IPS-18a (cell line): ENCODE measurements around the gene ADCK2.
"Not testable (repeated sequence)": the region's sequence is repeated elsewhere in the genome, so short reads cannot be mapped to it uniquely, and the experiment has no call there.

Experiments
- H3K27ac ChIP-seq: one replicate; pipeline ENCODE4 v1.5.1; 2013; ENCODE audit warnings: low read length
- H3K27me3 ChIP-seq: one replicate; pipeline ENCODE4 v1.6.1; 2013; ENCODE audit warnings: mild to moderate bottlenecking, low read length; ENCODE audit not compliant: control insufficient read depth, insufficient read depth
- H3K36me3 ChIP-seq: one replicate; pipeline ENCODE4 v1.6.1; 2013; ENCODE audit warnings: low read depth, low read length; ENCODE audit not compliant: control insufficient read depth
- H3K4me1 ChIP-seq: one replicate; pipeline ENCODE4 v1.6.1; 2013; ENCODE audit warnings: low read depth, low read length; ENCODE audit not compliant: control insufficient read depth
- H3K4me3 ChIP-seq: one replicate; pipeline ENCODE4 v1.5.1; 2013; ENCODE audit warnings: low read length
- H3K9ac ChIP-seq: one replicate; pipeline ENCODE4 v1.6.1; 2013; ENCODE audit warnings: mild to moderate bottlenecking, low read length, moderate library complexity
- H3K9me3 ChIP-seq: one replicate; pipeline ENCODE4 v1.6.1; 2013; ENCODE audit warnings: low read depth, low read length; ENCODE audit not compliant: control insufficient read depth

ADCK2 gene

GRCh38 chr7:140732416-140732815 lies 59.7 kb downstream of the ADCK2 start:
- Histone ChIP-seq H3K4me3 (no peak overlapping the region), H3K36me3 (no peaks in the 10 kb centered on the region), H3K9me3 (no peaks in the 10 kb centered on the region), H3K27ac (no peak overlapping the region), H3K9ac (no peak overlapping the region), H3K4me1 (no peaks in the 10 kb centered on the region), H3K27me3 (no peaks in the 10 kb centered on the region)

GRCh38 chr7:140734096-140734495 lies 61.4 kb downstream of the ADCK2 start:
- Histone ChIP-seq H3K4me3 (no peak overlapping the region), H3K27ac (no peak overlapping the region), H3K36me3 (no peaks in the 10 kb centered on the region), H3K9ac (no peak overlapping the region), H3K4me1 (no peaks in the 10 kb centered on the region), H3K27me3 (no peaks in the 10 kb centered on the region), H3K9me3 (no peaks in the 10 kb centered on the region)

- no peak overlapping the region for H3K27ac ChIP-seq
- no peaks in the 10 kb centered on the region for H3K9me3 ChIP-seq
- H3K9ac ChIP-seq = no peak overlapping the region
- no peaks in the 10 kb centered on the region for H3K36me3 ChIP-seq
- no peaks in the 10 kb centered on the region for H3K4me1 ChIP-seq
- no peaks in the 10 kb centered on the region for H3K27me3 ChIP-seq
- no peak overlapping the region for H3K4me3 ChIP-seq
These were observed 62.0 kb downstream of the ADCK2 start for GRCh38 chr7:140734729-140735128.

GRCh38 chr7:140738280-140738679 lies 65.5 kb downstream of the ADCK2 start:
- Histone ChIP-seq H3K27me3 (no peaks in the 10 kb centered on the region), H3K27ac (no peak overlapping the region), H3K4me1 (no peaks in the 10 kb centered on the region), H3K36me3 (no peaks in the 10 kb centered on the region), H3K4me3 (no peak overlapping the region), H3K9me3 (no peaks in the 10 kb centered on the region), H3K9ac (no peak overlapping the region)

GRCh38 chr7:140743255-140743654 lies 70.5 kb downstream of the ADCK2 start:
- not testable (repeated sequence) for H3K4me1 ChIP-seq, H3K36me3 ChIP-seq, H3K9ac ChIP-seq, H3K27ac ChIP-seq, H3K9me3 ChIP-seq, H3K27me3 ChIP-seq, H3K4me3 ChIP-seq

GRCh38 chr7:140744005-140744404 lies 71.3 kb downstream of the ADCK2 start:
- Histone ChIP-seq H3K4me3 (no peak overlapping the region), H3K9ac (no peak overlapping the region), H3K27ac (no peak overlapping the region), H3K4me1 (no peaks in the 10 kb centered on the region), H3K36me3 (peaks cover 12% of the 10 kb centered on the region), H3K9me3 (no peaks in the 10 kb centered on the region), H3K27me3 (no peaks in the 10 kb centered on the region)
